Stimulated activated memory B cell treated with anti-CD40 and anti-IgM and Interleukin-4, amounts not matched to agents 10 μg/mL and 1 μg/mL and 100 μg/mL, for 72 hours (primary cell): Measurements from ENCODE around the gene MAPRE3.
A peak's percentile ranks its signal among the peaks of the same experiment; 100 is the strongest.

Experiments
- ATAC-seq: fragments of 150-1000 bp; cut with Tn5 transposase; 2 replicates; pipeline ENCODE4 v1.10.0; 2021
- H3K27ac Mint-ChIP-seq: one replicate; pipeline ENCODE4 v1.8.0; 2022; ENCODE audit warnings: mild to moderate bottlenecking, mixed read lengths
- H3K27me3 Mint-ChIP-seq: one replicate; pipeline ENCODE4 v1.8.0; 2022; ENCODE audit warnings: mixed read lengths
- H3K36me3 Mint-ChIP-seq: one replicate; pipeline ENCODE4 v1.8.0; 2022; ENCODE audit warnings: mixed read lengths
- H3K4me1 Mint-ChIP-seq: one replicate; pipeline ENCODE4 v1.8.0; 2022; ENCODE audit warnings: mixed read lengths
- H3K4me3 Mint-ChIP-seq: one replicate; pipeline ENCODE4 v1.8.0; 2022; ENCODE audit warnings: mild to moderate bottlenecking, moderate library complexity, mixed read lengths
- H3K9me3 Mint-ChIP-seq: one replicate; pipeline ENCODE4 v1.8.0; 2022; ENCODE audit warnings: mixed read lengths

Gene MAPRE3

DNA sequence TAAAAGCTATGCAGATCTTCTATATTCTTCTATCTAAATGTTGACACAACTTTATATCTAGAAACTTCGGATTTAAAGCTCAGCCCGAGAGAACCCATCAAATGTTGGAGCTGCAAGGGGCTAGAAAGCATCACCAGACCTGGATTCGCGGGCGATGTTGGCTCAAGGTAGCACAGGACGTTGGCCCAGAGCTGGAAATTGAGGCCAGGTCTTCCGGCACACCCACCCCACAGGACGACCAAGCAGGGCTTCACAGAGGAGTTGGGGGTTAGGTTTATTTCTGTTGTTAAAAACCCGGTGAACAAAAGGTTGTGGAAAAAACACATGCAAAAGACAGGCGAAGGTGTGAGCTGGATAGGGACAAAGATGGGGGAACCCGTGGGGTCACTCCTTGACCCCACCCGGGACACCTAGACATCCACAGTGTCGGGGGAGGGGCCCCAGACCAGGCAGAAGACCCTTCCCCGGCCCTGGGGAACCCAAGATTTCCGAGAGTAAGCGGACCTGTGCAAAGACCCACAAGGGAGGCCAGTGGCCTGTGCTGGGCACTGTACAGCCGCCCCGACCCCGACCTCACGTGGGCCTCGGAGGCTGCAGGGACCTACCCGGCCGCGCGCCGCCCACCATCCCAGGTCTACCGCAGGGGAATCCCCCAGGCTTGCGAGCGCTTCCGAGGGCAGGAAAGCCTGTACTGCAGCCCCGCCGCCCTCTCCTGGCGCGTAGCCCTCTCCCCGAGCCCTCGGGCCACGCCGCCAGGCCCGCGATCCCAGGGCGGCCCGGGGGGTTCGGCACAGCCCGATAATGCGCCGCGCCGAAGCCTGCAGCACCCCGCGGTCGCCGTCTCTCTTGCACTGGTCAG is 79.2 kb downstream of the MAPRE3 start:
- Mint-ChIP-seq H3K4me1 (peaks cover 35% of the 10 kb centered on the region), H3K27ac (peak overlapping the region; percentile 91), H3K4me3 (peak overlapping the region; percentile 87), H3K36me3 (peaks cover 8% of the 10 kb centered on the region), H3K9me3 (no peaks in the 10 kb centered on the region), H3K27me3 (peaks cover 9% of the 10 kb centered on the region)
- ATAC-seq: peak; percentile 32

DNA sequence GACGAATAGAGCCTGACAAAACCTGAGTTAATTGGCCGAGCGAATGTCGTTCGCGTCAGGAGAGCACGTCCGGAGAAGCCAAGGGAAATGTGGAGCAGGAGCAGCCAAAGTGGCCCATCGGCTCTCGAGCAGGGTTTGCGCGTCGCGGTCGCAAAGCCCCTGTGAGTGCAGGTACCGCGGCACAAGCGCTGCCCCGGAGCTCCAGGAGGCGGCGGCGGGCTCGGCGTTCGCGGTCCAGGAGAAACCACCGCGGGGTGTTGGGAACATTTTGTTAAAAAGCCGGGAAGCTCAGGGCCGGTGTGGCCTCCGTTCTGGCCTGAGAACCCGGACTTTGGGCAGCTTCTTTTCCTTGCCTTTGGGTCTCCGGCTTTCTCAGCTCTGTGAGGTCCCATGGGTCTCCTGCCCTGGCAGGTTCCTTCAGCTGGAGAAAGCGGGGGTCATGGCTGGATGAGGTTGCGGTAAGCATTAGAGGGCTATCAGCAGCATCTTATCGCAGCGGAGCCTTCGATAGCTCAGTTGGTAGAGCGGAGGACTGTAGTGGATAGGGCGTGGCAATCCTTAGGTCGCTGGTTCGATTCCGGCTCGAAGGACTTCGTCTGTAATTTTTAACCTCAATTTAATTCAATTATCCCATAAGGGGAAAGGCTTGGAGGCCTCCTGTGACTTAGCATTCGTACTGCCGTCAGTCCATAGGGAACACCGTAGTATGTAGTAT is 80.0 kb downstream of the MAPRE3 start:
- H3K36me3 Mint-ChIP-seq: peaks cover 16% of the 10 kb centered on the region
- peaks cover 35% of the 10 kb centered on the region for H3K4me1 Mint-ChIP-seq
- H3K9me3 Mint-ChIP-seq: no peaks in the 10 kb centered on the region
- peaks cover 9% of the 10 kb centered on the region for H3K27me3 Mint-ChIP-seq
- ATAC-seq: peak; percentile 85
- H3K27ac Mint-ChIP-seq: peak overlapping the region; percentile 91
- peak overlapping the region; percentile 87 for H3K4me3 Mint-ChIP-seq

DNA sequence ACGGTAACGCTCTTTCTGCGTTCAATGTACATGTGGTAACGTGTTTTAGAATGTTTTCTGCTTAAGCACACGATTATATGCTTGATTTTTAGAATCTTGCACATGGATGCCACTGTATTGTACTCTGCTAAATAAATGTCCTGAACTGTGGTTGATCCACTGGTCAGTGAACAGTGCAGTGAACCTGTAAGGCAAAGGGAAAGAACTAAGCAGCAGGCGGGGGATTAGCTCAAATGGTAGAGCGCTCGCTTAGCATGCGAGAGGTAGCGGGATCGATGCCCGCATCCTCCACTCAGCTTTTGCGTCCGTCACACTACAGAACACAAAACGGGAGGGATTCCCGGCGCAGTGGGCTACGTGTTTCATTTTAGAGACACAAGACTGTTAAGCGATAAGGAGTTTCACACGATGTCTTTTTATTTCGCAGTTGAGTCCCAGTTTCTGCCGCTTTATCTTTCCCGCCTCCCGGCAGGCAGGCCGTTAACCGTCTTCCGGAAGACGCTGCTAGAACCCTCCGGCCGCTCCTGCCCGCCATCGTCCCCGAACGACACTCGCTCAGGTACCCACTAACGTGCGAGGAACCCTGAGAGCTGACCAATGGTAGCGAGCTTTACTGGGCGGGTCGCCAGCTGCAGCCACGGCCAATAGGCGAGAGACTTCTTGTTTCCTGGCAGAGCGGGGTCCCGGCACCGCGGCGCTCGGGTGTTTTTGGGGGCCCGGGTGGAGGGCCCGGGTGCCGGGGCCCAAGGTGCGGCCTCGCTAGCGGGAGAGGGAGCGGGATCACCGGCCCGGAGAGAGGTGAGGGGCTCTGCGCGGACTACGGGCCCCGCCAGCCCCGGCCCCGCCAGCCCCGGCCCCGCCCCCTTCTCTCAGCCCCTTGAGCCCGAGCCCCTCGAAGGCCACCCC is 80.8 kb downstream of the MAPRE3 start, which contains the start of gene AGBL5:
AGBL5 (plus strand) TSS at position 673 of the 906 bp plus-strand sequence. CDS start 1,291 bp downstream, outside the sequence.
- H3K27me3 Mint-ChIP-seq: peaks cover 9% of the 10 kb centered on the region
- H3K9me3 Mint-ChIP-seq: no peaks in the 10 kb centered on the region
- peaks cover 21% of the 10 kb centered on the region for H3K36me3 Mint-ChIP-seq
- H3K4me3 Mint-ChIP-seq: peak within 1 kb of the TSS; percentile 87
- ATAC-seq: peak; percentile 91
- peak within 1 kb of the TSS; percentile 91 for H3K27ac Mint-ChIP-seq
- peaks cover 35% of the 10 kb centered on the region for H3K4me1 Mint-ChIP-seq

DNA sequence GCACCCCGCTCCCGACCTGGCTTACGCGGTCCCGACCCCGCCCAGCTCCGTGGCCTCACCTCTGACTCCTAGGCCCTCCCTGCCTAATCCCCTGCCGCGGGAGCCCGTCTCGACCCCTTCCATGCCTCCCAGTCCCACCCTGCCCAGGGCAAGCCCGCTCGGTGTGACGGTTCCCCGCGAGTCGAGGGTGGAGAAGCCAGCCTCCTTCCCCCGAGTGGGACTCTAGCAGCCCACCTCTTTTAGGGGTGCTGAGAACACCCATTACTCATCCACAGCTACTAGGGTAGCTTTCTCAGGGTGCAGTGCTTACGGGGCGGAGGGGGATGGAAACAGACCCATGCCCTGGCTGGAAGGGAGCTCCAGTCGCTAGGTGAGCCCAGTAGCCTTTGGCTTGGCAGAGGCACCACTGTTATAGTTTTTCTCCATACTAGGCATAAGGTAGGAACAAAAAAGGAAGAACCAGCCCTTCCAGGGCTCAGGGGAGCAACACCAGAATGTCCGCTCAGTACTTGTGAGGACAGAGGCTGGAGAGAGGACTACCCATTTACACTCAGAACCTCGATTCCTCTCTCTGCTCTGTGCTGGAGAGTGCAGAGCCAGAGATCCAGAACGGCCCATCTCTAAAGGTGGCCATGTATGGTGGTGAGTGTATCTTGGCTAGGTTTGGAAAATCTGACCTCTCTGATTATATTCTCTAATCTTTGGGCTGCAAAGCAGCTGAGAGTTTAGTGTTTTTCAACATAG is 81.6 kb downstream of the MAPRE3 start:
- Mint-ChIP-seq H3K27me3 (peaks cover 9% of the 10 kb centered on the region), H3K36me3 (peaks cover 21% of the 10 kb centered on the region), H3K4me3 (peak overlapping the region; percentile 87)

DNA sequence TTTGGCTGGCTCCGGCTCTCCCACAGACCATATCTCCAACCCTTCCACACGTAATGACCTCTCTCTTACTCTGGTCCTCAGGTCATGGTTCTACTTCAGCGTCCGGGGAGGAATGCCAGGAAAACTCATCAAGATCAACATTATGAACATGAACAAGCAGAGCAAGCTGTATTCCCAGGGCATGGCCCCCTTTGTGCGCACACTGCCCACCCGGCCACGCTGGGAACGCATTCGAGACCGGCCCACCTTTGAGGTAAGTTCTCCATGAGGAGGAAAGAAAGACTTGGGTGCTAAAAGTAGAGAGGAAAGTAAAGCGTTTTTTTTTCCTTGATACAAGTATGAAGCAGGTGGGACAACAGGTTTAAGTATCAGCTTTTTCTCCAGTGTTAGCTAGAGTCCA is 82.9 kb downstream of the MAPRE3 start:
- peak overlapping the region; percentile 35 for H3K4me3 Mint-ChIP-seq
- peak overlapping the region; percentile 91 for H3K27ac Mint-ChIP-seq
- peaks cover 29% of the 10 kb centered on the region for H3K4me1 Mint-ChIP-seq
- H3K36me3 Mint-ChIP-seq: peaks cover 21% of the 10 kb centered on the region
- ATAC-seq: no peak
- H3K27me3 Mint-ChIP-seq: peaks cover 9% of the 10 kb centered on the region
- no peaks in the 10 kb centered on the region for H3K9me3 Mint-ChIP-seq

More for the DNA sequence above, 81.6 kb downstream of the MAPRE3 start:
- ATAC-seq: no peak
- H3K27ac Mint-ChIP-seq: peak overlapping the region; percentile 91
- H3K9me3 Mint-ChIP-seq: no peaks in the 10 kb centered on the region
- H3K4me1 Mint-ChIP-seq: peaks cover 35% of the 10 kb centered on the region

DNA sequence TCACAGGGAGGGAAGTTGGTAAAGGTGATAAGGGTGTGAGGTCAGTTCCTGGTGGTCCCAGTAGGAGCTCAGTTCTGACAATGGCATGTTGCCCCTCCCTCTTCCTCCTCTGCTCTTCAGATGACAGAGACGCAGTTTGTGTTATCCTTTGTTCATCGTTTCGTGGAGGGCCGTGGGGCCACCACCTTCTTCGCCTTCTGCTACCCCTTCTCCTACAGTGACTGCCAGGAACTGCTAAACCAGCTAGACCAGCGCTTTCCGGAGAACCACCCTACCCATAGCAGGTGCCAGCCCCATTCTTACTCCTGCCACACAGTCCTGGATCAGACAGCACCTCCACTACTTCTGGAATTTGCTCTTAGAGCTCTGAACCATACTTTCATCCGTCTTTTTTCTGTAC is 83.3 kb downstream of the MAPRE3 start:
- peaks cover 29% of the 10 kb centered on the region for H3K4me1 Mint-ChIP-seq
- no peak overlapping the region for H3K27ac Mint-ChIP-seq
- H3K9me3 Mint-ChIP-seq: no peaks in the 10 kb centered on the region
- ATAC-seq: no peak
- H3K27me3 Mint-ChIP-seq: peaks cover 9% of the 10 kb centered on the region
- no peak overlapping the region for H3K4me3 Mint-ChIP-seq
- peaks cover 21% of the 10 kb centered on the region for H3K36me3 Mint-ChIP-seq

DNA sequence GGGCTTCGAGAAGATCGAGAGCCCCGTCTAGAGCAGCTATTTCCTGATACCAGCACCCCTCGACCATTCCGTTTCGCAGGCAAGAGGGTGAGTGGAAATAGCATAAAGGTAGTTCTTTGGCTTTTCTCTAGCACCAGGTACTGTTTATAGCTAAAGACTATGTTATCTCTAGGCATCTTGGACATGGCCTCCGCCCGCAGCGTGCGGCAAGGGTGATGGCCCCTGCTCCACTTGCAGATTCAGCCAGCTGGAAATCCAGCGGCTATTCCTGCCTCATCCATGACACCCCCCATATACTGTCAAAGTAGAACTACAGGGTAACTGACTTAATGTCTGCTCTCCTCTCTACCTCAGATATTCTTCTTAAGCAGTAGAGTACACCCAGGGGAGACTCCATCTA is 84.3 kb downstream of the MAPRE3 start:
- Mint-ChIP-seq H3K9me3 (no peaks in the 10 kb centered on the region), H3K4me3 (no peak overlapping the region), H3K27ac (no peak overlapping the region), H3K36me3 (peaks cover 28% of the 10 kb centered on the region), H3K4me1 (peaks cover 23% of the 10 kb centered on the region), H3K27me3 (peaks cover 9% of the 10 kb centered on the region)
- ATAC-seq: no peak

DNA sequence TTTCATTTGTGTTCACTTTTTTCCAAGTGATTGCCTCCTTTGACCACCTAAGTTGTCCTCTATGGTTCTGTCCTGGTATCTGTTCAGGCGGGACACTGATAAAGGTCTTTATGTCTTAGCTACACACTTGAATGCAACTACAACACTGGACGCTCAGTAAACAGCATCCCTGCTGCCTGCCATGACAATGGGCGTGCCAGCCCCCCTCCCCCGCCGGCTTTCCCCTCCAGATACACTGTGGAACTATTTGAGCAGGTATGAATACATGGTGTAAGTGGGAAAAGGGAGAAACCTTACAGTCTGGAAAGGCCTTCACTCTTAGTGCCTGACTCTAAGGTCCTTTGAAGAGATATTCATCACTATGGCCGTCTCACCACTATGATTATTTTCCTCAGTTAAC is 86.7 kb downstream of the MAPRE3 start:
- peaks cover 28% of the 10 kb centered on the region for H3K36me3 Mint-ChIP-seq
- H3K27ac Mint-ChIP-seq: no peak overlapping the region
- peaks cover 4% of the 10 kb centered on the region for H3K4me1 Mint-ChIP-seq
- H3K9me3 Mint-ChIP-seq: no peaks in the 10 kb centered on the region
- no peaks in the 10 kb centered on the region for H3K27me3 Mint-ChIP-seq
- no peak overlapping the region for H3K4me3 Mint-ChIP-seq
- no peak for ATAC-seq

DNA sequence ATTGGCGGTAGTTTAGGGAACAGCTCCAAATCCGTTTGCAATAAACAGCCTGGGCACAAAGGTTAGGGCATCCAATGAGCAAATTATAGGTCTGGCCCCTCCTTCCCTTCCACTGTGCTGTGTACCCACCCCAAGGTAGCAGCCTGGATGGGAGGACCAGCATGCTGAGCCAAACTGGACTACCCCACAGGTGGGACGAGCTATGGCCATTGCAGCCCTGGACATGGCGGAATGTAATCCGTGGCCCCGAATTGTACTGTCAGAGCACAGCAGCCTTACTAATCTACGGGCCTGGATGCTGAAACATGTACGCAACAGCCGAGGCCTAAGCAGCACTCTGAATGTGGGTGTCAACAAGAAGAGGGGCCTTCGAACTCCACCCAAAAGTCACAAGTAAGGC is 87.8 kb downstream of the MAPRE3 start:
- Mint-ChIP-seq H3K4me1 (no peaks in the 10 kb centered on the region), H3K36me3 (peaks cover 37% of the 10 kb centered on the region), H3K4me3 (no peak overlapping the region), H3K27ac (no peak overlapping the region), H3K9me3 (no peaks in the 10 kb centered on the region), H3K27me3 (no peaks in the 10 kb centered on the region)
- no peak for ATAC-seq

DNA sequence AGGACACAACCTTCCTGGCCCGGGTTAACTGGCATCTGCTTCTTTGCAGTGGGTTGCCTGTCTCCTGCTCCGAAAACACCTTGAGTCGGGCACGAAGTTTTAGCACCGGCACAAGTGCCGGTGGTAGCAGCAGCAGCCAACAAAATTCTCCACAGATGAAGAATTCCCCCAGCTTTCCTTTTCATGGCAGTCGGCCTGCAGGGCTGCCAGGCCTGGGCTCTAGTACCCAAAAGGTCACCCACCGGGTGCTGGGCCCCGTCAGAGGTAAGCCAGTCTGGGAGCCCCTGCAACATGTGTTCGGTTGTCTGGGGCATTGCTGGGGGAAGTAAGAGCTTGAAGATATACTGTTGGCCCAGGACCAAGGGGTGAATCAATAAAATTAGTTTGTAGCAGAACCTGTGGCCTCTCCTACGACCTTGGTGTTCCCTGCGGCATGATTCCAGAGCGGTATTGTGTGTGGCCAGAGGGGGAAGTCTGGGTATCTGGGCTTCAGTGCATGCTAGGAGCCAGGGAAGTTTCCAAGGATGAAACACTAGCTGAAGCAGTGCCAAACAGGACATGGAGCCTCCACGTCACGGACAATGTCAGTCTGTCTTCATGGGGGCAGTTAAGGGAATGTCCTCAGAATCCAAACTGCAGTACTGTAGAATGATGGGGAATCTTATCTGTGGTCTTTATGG is 88.8 kb downstream of the MAPRE3 start:
- Mint-ChIP-seq H3K4me1 (no peaks in the 10 kb centered on the region), H3K4me3 (no peak overlapping the region), H3K9me3 (no peaks in the 10 kb centered on the region), H3K27ac (no peak overlapping the region), H3K36me3 (peaks cover 40% of the 10 kb centered on the region), H3K27me3 (no peaks in the 10 kb centered on the region)
- ATAC-seq: no peak

DNA sequence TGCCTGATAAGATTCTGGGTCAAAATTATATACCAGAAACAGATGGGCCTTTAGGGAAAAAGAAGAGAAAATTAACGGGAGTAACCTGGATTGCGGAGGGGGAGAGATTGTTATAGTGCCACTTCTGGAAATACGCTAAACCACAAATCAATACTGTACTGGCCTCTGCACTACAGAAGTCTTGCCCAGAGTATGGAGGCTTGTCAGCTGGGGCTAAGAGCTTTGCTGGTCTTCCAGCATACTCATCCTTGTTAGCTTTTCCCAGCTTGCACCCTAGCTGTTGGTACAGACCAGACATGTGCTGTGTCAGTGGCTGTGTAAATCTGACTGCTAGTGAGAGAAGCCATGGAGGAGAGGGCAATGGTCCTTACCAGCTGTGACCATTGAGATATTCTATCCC is 89.9 kb downstream of the MAPRE3 start:
- no peak overlapping the region for H3K27ac Mint-ChIP-seq
- no peak overlapping the region for H3K4me3 Mint-ChIP-seq
- peaks cover 38% of the 10 kb centered on the region for H3K36me3 Mint-ChIP-seq
- no peak for ATAC-seq
- no peaks in the 10 kb centered on the region for H3K27me3 Mint-ChIP-seq
- H3K4me1 Mint-ChIP-seq: peaks cover 1% of the 10 kb centered on the region
- H3K9me3 Mint-ChIP-seq: no peaks in the 10 kb centered on the region

DNA sequence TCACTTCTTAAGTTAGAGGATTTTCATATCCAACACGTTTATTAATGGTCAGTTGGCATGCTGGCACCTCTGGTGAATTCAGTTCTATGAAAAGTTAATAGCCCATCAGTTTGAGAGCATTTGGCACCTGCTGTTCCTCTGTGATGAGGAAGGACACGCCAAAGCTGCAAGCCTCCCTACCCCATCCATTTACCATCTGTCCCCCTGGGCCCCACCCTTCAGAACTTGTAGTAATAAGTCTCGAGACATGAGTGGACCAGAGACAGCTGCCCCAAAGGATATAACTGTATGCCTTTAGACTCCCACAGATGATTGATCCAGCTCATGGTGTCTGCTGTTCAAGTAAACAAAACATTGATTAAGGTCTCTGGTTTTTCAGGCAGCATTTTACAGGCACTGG is 94.7 kb downstream of the MAPRE3 start:
- Mint-ChIP-seq H3K9me3 (no peaks in the 10 kb centered on the region), H3K36me3 (peaks cover 58% of the 10 kb centered on the region), H3K4me3 (no peak overlapping the region), H3K4me1 (peaks cover 36% of the 10 kb centered on the region), H3K27ac (no peak overlapping the region), H3K27me3 (no peaks in the 10 kb centered on the region)
- no peak for ATAC-seq

DNA sequence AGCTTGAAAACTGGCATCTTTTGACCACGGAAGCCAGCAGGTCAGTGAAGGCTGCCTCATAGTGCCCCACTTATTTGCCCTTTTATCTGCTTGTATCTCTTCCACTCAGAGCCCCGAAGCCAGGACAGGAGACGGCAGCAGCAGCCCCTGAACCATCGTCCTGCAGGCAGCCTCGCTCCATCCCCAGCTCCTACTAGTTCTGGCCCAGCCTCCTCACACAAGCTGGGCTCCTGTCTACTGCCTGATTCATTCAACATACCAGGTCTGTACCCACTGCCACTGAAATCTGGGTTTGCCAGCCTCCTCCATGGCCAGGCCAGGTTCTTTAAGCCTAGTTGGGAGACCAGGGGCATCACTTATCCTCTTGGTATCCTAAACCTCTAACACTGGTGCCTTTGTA is 96.9 kb downstream of the MAPRE3 start:
- Mint-ChIP-seq H3K4me3 (no peak overlapping the region), H3K27me3 (no peaks in the 10 kb centered on the region), H3K36me3 (peaks cover 57% of the 10 kb centered on the region), H3K4me1 (peaks cover 51% of the 10 kb centered on the region), H3K27ac (no peak overlapping the region), H3K9me3 (no peaks in the 10 kb centered on the region)
- ATAC-seq: no peak

DNA sequence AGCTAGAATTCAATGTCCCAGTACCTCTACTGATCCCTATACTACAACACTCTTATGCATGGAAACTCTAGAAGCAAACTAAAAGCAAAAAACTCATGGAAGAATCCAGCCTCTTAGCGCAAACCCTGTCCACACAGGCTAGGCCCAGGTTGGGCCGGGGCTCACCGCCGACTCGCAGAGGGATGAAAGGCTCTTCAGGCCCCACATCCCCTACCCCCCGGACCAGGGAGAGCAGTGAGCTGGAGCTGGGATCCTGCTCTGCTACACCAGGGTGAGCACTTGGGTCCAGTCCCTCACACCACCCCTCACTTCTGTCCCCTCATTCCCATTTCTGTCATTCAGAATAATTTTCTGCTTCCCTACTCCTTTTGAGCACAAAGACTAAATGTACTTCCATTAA is 99.0 kb downstream of the MAPRE3 start:
- H3K27ac Mint-ChIP-seq: peak overlapping the region; percentile 81

More for the DNA sequence above, 99.0 kb downstream of the MAPRE3 start:
- peaks cover 41% of the 10 kb centered on the region for H3K36me3 Mint-ChIP-seq
- peaks cover 59% of the 10 kb centered on the region for H3K4me1 Mint-ChIP-seq
- ATAC-seq: no peak
- H3K27me3 Mint-ChIP-seq: no peaks in the 10 kb centered on the region
- H3K9me3 Mint-ChIP-seq: no peaks in the 10 kb centered on the region
- H3K4me3 Mint-ChIP-seq: no peak overlapping the region
